Stimulated activated CD8-positive, alpha-beta memory T cell treated with anti-CD3 and anti-CD28 coated beads, Interleukin-7, amount 100 ng/mL, for 1 hour (primary cell): ENCODE data around the gene ALDOA.

Source experiments
- DNase-seq, 2 donors: peaks; one replicate each; pipeline ENCODE4 v3.0.0-alpha.2; 2020; ENCODE audit warnings: low read depth in 2 of 2

The ALDOA gene

GRCh38 chr16:30115238-30115637, 49.7 kb downstream of the ALDOA start:
- DNase-seq = no peak

- no peak for DNase-seq
Observed at GRCh38 chr16:30116291-30117207, 51.0 kb downstream of the ALDOA start.

GRCh38 chr16:30117768-30118167, 52.2 kb downstream of the ALDOA start:
- no peak for DNase-seq

- no peak for DNase-seq
Observed at GRCh38 chr16:30119428-30119827, 53.9 kb downstream of the ALDOA start.
